GM23248 (cell line): ENCODE data around the gene HSD17B12. TPM values are rescaled to one million over a fixed set of nuclear protein-coding genes. Genes with fewer than 3 reads are reported as not detected.
"Not testable (repeated sequence)": the region's sequence is repeated elsewhere in the genome, so short reads cannot be mapped to it uniquely, and the experiment has no call there.

Source experiments
- DNase-seq: peaks from one replicate; pipeline ENCODE4 v3.0.0-alpha.2; 2015
- H2AFZ ChIP-seq: fragments of 200-600 bp; sonication (generic); 2 replicates; pipeline ENCODE4 v1.6.1; 2016; ENCODE audit warnings: antibody characterized with exemption
- H3F3A ChIP-seq: fragments of 200-600 bp; sonication (generic); 2 replicates; pipeline ENCODE4 v1.6.1; 2016; ENCODE audit warnings: mild to moderate bottlenecking, antibody characterized with exemption, mixed run types; ENCODE audit not compliant: insufficient read depth
- H3K27ac ChIP-seq: fragments of 200-600 bp; sonication (generic); 2 replicates; pipeline ENCODE4 v1.5.1; 2016; ENCODE audit warnings: mild to moderate bottlenecking
- H3K27me3 ChIP-seq: fragments of 200-600 bp; sonication (generic); replicated peaks from 2 replicates; pipeline ENCODE4 v1.6.1; 2016; ENCODE audit warnings: mild to moderate bottlenecking; ENCODE audit not compliant: insufficient read depth
- H3K36me3 ChIP-seq: fragments of 200-600 bp; sonication (generic); 2 replicates; pipeline ENCODE4 v1.6.1; 2016; ENCODE audit warnings: low read depth, mild to moderate bottlenecking
- H3K4me1 ChIP-seq: fragments of 200-600 bp; sonication (generic); 2 replicates; pipeline ENCODE4 v1.6.1; 2016; ENCODE audit warnings: mild to moderate bottlenecking; ENCODE audit not compliant: insufficient read depth
- H3K4me2 ChIP-seq: fragments of 200-600 bp; sonication (generic); one replicate; pipeline ENCODE4 v1.6.1; 2016; ENCODE audit warnings: mild to moderate bottlenecking; ENCODE audit not compliant: unreplicated experiment
- H3K4me3 ChIP-seq: fragments of 200-600 bp; sonication (generic); 2 replicates; pipeline ENCODE4 v1.5.1; 2016; ENCODE audit warnings: mild to moderate bottlenecking
- H3K79me2 ChIP-seq: fragments of 200-600 bp; sonication (generic); 2 replicates; pipeline ENCODE4 v1.6.1; 2016; ENCODE audit warnings: mild to moderate bottlenecking; ENCODE audit not compliant: insufficient read depth
- H3K9ac ChIP-seq: fragments of 200-600 bp; sonication (generic); 2 replicates; pipeline ENCODE4 v1.6.1; 2016; ENCODE audit warnings: mild to moderate bottlenecking
- H3K9me2 ChIP-seq: fragments of 200-600 bp; sonication (generic); 2 replicates; pipeline ENCODE4 v1.6.1; 2016; ENCODE audit warnings: mixed run types, mild to moderate bottlenecking, moderate library complexity; ENCODE audit not compliant: insufficient read depth
- H3K9me3 ChIP-seq: fragments of 200-600 bp; sonication (generic); one replicate; pipeline ENCODE4 v1.6.1; 2017; ENCODE audit warnings: low read depth
- H4K20me1 ChIP-seq: fragments of 200-600 bp; sonication (generic); 2 replicates; pipeline ENCODE4 v1.6.0; 2016; ENCODE audit not compliant: insufficient read depth
- EZH2 ChIP-seq: fragments of 200-600 bp; sonication (generic); IDR thresholded peaks from 2 replicates; pipeline ENCODE4 v1.6.1; 2018; ENCODE audit warnings: antibody characterized with exemption, mild to moderate bottlenecking; ENCODE audit not compliant: insufficient read depth, poor library complexity, severe bottlenecking
- EZH2phosphoT487 ChIP-seq: fragments of 200-600 bp; sonication (generic); IDR thresholded peaks from 2 replicates; pipeline ENCODE4 v1.6.1; 2018; ENCODE audit warnings: antibody characterized with exemption, moderate library complexity, mild to moderate bottlenecking, low read depth; ENCODE audit not compliant: insufficient read depth
- WGBS, 2 experiments: methylation state at CpG; one replicate each; pipeline ENCODE4 v1.1.6; 2015 to 2017; ENCODE audit warnings: low lambda C conversion rate in 2 of 2, low coverage in 1 of 2; ENCODE audit errors: missing lambda C conversion rate in 2 of 2; 5-methylcytosine and 5-hydroxymethylcytosine counted together
- in situ Hi-C: fragments of 300-500 bp; cut with MboI; formaldehyde crosslinking; loops from 2 replicates; pipeline ENCODE4 v1.15.0; 2020
- polyA plus RNA-seq: library from polyadenylated mRNA; unstranded; fragments of >200 nt; fragmentation: Nextera tagmentation; extraction: Ambion mirVana; gene quantifications from 2 replicates; pipeline ENCODE4 v1.2.1, GENCODE V29; 2016
- total RNA-seq: library from RNA; depleted of rRNA; stranded (reverse); fragments of >200 nt; shearing (Covaris generic); gene quantifications from 2 replicates; pipeline ENCODE4 v1.2.3, GENCODE V29; 2014

Gene HSD17B12
- total and polyA plus RNA-seq, 2 experiments from 2014 or later: 105 to 113 TPM

GRCh38 chr11:43758927-43759326, 78.4 kb downstream of the HSD17B12 start:
- no peak overlapping the region for H3K9ac ChIP-seq
- no peak for DNase-seq
- no peak overlapping the region for H3K4me3 ChIP-seq
- no peaks in the 10 kb centered on the region for H4K20me1 ChIP-seq
- no peaks in the 10 kb centered on the region for H3F3A ChIP-seq
- in situ Hi-C loops: no loop called here
- H3K36me3 ChIP-seq: peaks cover 2% of the 10 kb centered on the region; the same call in 1 of the 2 replicates
- WGBS, 2 experiments: 54 to 60% methylated on average over 4 of the region's 4 CpGs
- no peaks in the 10 kb centered on the region for H3K4me1 ChIP-seq
- no peaks in the 10 kb centered on the region for H3K9me3 ChIP-seq
- H3K27me3 ChIP-seq: no peaks in the 10 kb centered on the region
- no peak overlapping the region for H2AFZ ChIP-seq
- no peaks in the 10 kb centered on the region for H3K79me2 ChIP-seq
- H3K27ac ChIP-seq: no peak overlapping the region
- H3K4me2 ChIP-seq: no peak overlapping the region
- H3K9me2 ChIP-seq: no peaks in the 10 kb centered on the region; the same call in 1 of the 2 replicates
- TF ChIP-seq EZH2phosphoT487 (no peak), EZH2 (no peak)

- Histone ChIP-seq H3K9me2 (no peaks in the 10 kb centered on the region; the same call in 1 of the 2 replicates), H2AFZ (no peak overlapping the region), H3K79me2 (no peaks in the 10 kb centered on the region), H3K27ac (no peak overlapping the region), H3K36me3 (no peaks in the 10 kb centered on the region), H4K20me1 (no peaks in the 10 kb centered on the region), H3K9me3 (peaks cover 4% of the 10 kb centered on the region), H3K4me1 (no peaks in the 10 kb centered on the region), H3K9ac (no peak overlapping the region), H3K27me3 (no peaks in the 10 kb centered on the region), H3K4me3 (no peak overlapping the region), H3F3A (no peaks in the 10 kb centered on the region), H3K4me2 (no peak overlapping the region)
- whole genome bisulfite sequencing, 2 experiments: 97 to 98% methylated on average over 2 of the region's 2 CpGs
- no peak for TF ChIP-seq EZH2phosphoT487
- TF ChIP-seq EZH2: no peak
- DNase-seq: no peak
- in situ Hi-C loops: no loop called here
Measured at GRCh38 chr11:43760902-43761301, 80.4 kb downstream of the HSD17B12 start.

GRCh38 chr11:43765194-43765593, 84.7 kb downstream of the HSD17B12 start:
- Histone ChIP-seq H2AFZ (no peak overlapping the region), H4K20me1 (no peaks in the 10 kb centered on the region), H3K4me3 (no peak overlapping the region), H3K9me2 (no peaks in the 10 kb centered on the region), H3K4me1 (no peaks in the 10 kb centered on the region), H3K9me3 (peaks cover 4% of the 10 kb centered on the region), H3K36me3 (no peaks in the 10 kb centered on the region; the same call in none of the 2 replicates), H3K9ac (no peak overlapping the region), H3K4me2 (no peak overlapping the region), H3K27ac (no peak overlapping the region), H3F3A (no peaks in the 10 kb centered on the region), H3K79me2 (no peaks in the 10 kb centered on the region), H3K27me3 (no peaks in the 10 kb centered on the region)
- in situ Hi-C loops: no loop called here
- TF ChIP-seq EZH2: no peak
- no peak for TF ChIP-seq EZH2phosphoT487
- peak; percentile 3 for DNase-seq
- 89 to 100% methylated on average over 1 of the region's 1 CpG for WGBS, 2 experiments

GRCh38 chr11:43768654-43769053, 88.1 kb downstream of the HSD17B12 start:
- H3K9me2 ChIP-seq, H3K27me3 ChIP-seq, H3K9ac ChIP-seq, H2AFZ ChIP-seq, H3K27ac ChIP-seq, DNase-seq, H4K20me1 ChIP-seq, H3K9me3 ChIP-seq, H3K4me3 ChIP-seq, H3K36me3 ChIP-seq, H3K4me1 ChIP-seq, H3K79me2 ChIP-seq, H3K4me2 ChIP-seq, in situ Hi-C loops, H3F3A ChIP-seq: not testable (repeated sequence)
- 88 to 92% methylated on average over 5 of the region's 5 CpGs for WGBS, 2 experiments

GRCh38 chr11:43770173-43770572, 89.6 kb downstream of the HSD17B12 start:
- 99 to 100% methylated on average over 3 of the region's 3 CpGs for WGBS, 2 experiments
- DNase-seq: no peak
- Histone ChIP-seq H3K4me3 (no peak overlapping the region), H3K4me2 (no peak overlapping the region), H3K36me3 (no peaks in the 10 kb centered on the region; the same call in none of the 2 replicates), H3K9me2 (no peaks in the 10 kb centered on the region), H3K9me3 (peaks cover 1% of the 10 kb centered on the region), H2AFZ (no peak overlapping the region), H3K27ac (no peak overlapping the region), H3K9ac (no peak overlapping the region), H3F3A (no peaks in the 10 kb centered on the region), H3K79me2 (no peaks in the 10 kb centered on the region; the same call in 1 of the 2 replicates), H3K4me1 (no peaks in the 10 kb centered on the region), H3K27me3 (no peaks in the 10 kb centered on the region), H4K20me1 (no peaks in the 10 kb centered on the region)
- TF ChIP-seq EZH2phosphoT487: no peak
- no peak for TF ChIP-seq EZH2
- in situ Hi-C loops: no loop called here
